NT2/D1 (cell line): ENCODE results near the gene HOXA3.

Experiments used
- YY1 ChIP-seq: IDR thresholded peaks from 2 replicates; pipeline ENCODE4 v1.6.1; 2011; ENCODE audit not compliant: insufficient read length, insufficient read depth
- ZNF274 ChIP-seq: IDR thresholded peaks from 2 replicates; pipeline ENCODE4 v1.6.1; 2011; ENCODE audit warnings: mild to moderate bottlenecking, low read depth, low read length

DNA sequence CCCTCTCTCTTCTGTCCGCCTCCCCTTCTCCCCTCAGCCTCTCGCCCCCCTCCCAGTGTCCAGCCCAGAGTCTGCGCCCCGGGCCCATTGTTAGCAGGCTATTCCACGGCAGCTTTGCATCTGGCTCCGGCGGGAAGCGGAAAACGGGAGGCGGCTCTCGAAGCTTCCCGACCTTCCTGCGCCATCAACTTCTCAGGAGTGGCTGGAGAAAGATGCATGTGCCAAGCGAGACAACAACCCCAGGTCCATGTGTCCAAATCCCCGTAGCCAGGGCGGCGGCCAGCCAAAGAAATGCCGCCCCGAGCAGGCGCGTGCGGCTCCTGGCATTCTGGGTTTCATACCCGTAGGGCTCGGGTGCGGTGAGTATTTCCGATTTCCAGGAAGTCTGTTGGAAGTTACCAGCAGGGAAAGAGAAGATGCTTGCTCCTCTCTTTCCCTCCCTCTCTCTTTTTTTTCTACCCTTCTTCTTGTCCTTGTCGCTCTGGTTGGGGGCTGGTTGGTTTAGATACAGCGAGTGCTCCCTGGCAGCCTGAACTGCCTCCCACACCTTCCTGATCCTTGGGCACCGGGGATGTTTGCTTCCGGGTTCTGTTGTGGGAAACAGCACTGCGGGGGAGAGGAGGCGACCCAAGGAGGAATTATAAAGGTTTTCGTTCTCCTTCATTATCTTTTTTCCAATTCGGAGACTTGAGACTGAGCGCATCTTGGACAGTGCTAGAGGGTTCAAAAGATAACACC lies 48.7 kb downstream of the HOXA3 start:
- no peak for TF ChIP-seq YY1
- no peak for TF ChIP-seq ZNF274
